HAP-1 (cell line): ENCODE data around the gene SMIM20.
"Not testable (repeated sequence)": the region's sequence is repeated elsewhere in the genome, so short reads cannot be mapped to it uniquely, and the experiment has no call there.

Experiments used
- DNase-seq, 2 experiments: peaks; one replicate each; pipeline ENCODE4 v3.0.0-alpha.2; 2016 to 2020; ENCODE audit warnings: low spot score in 2 of 2
- H3K27me3 ChIP-seq: fragments of 250-450 bp; sonication (Bioruptor Pico); 2 replicates; pipeline ENCODE4 v1.5.1; 2020; ENCODE audit warnings: low read depth, mild to moderate bottlenecking, moderate library complexity
- H3K36me3 ChIP-seq: fragments of 250-450 bp; sonication (Bioruptor Pico); replicated peaks from 2 replicates; pipeline ENCODE4 v1.5.1; 2020; ENCODE audit warnings: mild to moderate bottlenecking
- H3K4me1 ChIP-seq: fragments of 250-450 bp; sonication (Bioruptor Pico); 2 replicates; pipeline ENCODE4 v1.5.1; 2020; ENCODE audit warnings: mild to moderate bottlenecking
- H3K4me3 ChIP-seq: fragments of 250-450 bp; sonication (Bioruptor Pico); 2 replicates; pipeline ENCODE4 v1.5.1; 2020; ENCODE audit warnings: mild to moderate bottlenecking, moderate library complexity
- H3K9me3 ChIP-seq: fragments of 250-450 bp; sonication (Bioruptor Pico); 2 replicates; pipeline ENCODE4 v1.5.1; 2020; ENCODE audit warnings: mild to moderate bottlenecking, moderate library complexity
- in situ Hi-C: fragments of 300-500 bp; cut with MboI; formaldehyde crosslinking; loops from 3 replicates; pipeline ENCODE4 v1.14.3; 2020; ENCODE audit warnings: low sequenced_read_pairs, inconsistent platforms, mixed read lengths

SMIM20 gene

GRCh38 chr4:25913851-25914669 is at the start of gene SMIM20:
TSS of gene SMIM20 (plus strand) at chr4:25914220. CDS start at chr4:25914314, 94 bp downstream.
- H3K27me3 ChIP-seq = no peaks in the 10 kb centered on the region
- DNase-seq = peak; percentile 84 to 92

DNA sequence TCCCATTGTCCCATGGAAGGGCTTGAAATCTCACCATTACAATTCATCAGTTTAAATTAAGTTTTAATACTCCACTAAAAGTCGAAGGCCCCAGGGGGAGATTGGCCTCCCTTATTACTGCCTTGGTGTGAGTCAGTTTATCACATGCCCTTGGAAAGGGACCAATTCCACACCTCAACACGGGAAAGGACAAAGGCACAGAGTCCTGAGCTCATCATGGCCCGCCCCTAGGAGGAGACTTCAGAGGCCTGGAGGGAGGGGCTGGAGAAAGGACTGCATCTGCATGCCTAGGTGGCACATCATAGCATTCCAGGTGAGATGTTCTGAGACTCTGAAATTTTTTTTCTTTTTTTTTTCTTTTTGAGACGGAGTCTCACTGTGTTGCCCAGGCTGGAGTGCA is 48.4 kb upstream of the SMIM20 start:
- no peaks in the 10 kb centered on the region for H3K27me3 ChIP-seq
- H3K4me3 ChIP-seq = no peak overlapping the region
- no peaks in the 10 kb centered on the region for H3K9me3 ChIP-seq
- in situ Hi-C loops = no loop called here
- DNase-seq = peak; percentile 18 to 42
- H3K36me3 ChIP-seq = no peaks in the 10 kb centered on the region
- H3K4me1 ChIP-seq = peaks cover 16% of the 10 kb centered on the region

More at GRCh38 chr4:25913851-25914669, at the start of gene SMIM20:
- Histone ChIP-seq H3K4me1 (peaks cover 8% of the 10 kb centered on the region; the same call in 1 of the 2 replicates), H3K4me3 (peak within 1 kb of the TSS; percentile 62), H3K9me3 (no peaks in the 10 kb centered on the region), H3K36me3 (no peaks in the 10 kb centered on the region; the same call in 1 of the 2 replicates)
- in situ Hi-C loops = no loop called here

GRCh38 chr4:25866401-25866800 is 47.6 kb upstream of the SMIM20 start:
- H3K4me3 ChIP-seq, H3K27me3 ChIP-seq, DNase-seq, H3K9me3 ChIP-seq, H3K36me3 ChIP-seq, H3K4me1 ChIP-seq, in situ Hi-C loops: not testable (repeated sequence)

DNA sequence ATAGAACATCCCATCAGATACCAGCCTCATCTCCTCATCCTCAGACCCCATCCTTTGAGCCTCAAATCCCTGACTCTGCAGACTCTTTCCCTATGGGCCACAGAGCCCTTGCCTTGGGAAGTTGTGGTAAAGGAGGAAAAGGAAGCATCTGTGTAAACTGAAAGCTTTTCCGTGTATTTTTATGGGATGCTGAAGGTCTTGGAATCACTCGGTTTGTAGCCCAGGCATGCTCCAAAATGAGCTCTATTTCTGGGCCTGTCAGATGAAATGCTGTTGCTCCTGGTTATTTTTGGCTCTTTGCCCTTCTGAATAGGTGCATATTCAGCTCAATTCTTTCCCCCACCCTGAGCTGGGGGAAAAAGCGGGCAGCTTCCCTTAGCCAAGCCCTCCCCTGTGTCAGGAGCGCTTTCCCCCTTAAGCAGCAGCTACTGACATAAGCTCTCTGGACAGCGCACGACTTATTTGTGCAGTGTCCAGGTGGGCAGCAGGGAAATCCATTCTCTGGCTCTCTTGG is 46.2 kb upstream of the SMIM20 start:
- in situ Hi-C loops = no loop called here
- Histone ChIP-seq H3K36me3 (no peaks in the 10 kb centered on the region), H3K27me3 (no peaks in the 10 kb centered on the region), H3K4me3 (no peak overlapping the region), H3K9me3 (no peaks in the 10 kb centered on the region), H3K4me1 (peaks cover 3% of the 10 kb centered on the region; the same call in 1 of the 2 replicates)
- no peak for DNase-seq

DNA sequence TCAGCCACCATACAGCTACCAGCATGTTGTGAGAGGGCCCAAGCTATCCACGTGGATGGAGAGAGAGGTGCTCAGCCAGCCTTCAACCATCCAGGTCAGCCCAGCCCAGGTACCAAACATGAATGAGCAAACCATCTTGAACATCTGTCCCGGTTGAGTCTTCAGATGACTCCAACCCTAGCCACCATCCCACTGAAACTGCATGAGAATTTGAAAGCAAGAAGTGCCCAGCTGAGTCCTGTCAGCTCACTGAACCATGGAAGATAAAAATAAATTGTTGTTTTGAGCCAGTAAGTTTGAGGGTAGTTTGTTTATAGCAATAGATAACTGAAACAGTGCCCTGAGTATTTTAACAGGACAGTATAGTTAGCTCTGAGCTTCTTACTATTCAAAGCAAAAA is 43.9 kb upstream of the SMIM20 start:
- Histone ChIP-seq H3K27me3 (no peaks in the 10 kb centered on the region), H3K9me3 (no peaks in the 10 kb centered on the region), H3K4me3 (no peak overlapping the region), H3K4me1 (peaks cover 3% of the 10 kb centered on the region; the same call in 1 of the 2 replicates), H3K36me3 (no peaks in the 10 kb centered on the region)
- in situ Hi-C loops = no loop called here
- DNase-seq = no peak

GRCh38 chr4:25872851-25873631 is 41.0 kb upstream of the SMIM20 start:
- no peak overlapping the region for H3K4me3 ChIP-seq
- no peaks in the 10 kb centered on the region for H3K9me3 ChIP-seq
- H3K36me3 ChIP-seq = no peaks in the 10 kb centered on the region
- no peaks in the 10 kb centered on the region for H3K27me3 ChIP-seq
- DNase-seq = no peak
- H3K4me1 ChIP-seq = no peaks in the 10 kb centered on the region
- in situ Hi-C loops = no loop called here

- Histone ChIP-seq H3K36me3 (no peaks in the 10 kb centered on the region), H3K9me3 (no peaks in the 10 kb centered on the region), H3K4me3 (no peak overlapping the region), H3K4me1 (no peaks in the 10 kb centered on the region), H3K27me3 (no peaks in the 10 kb centered on the region)
- no peak for DNase-seq
- in situ Hi-C loops = no loop called here
Measured at GRCh38 chr4:25873632-25874129, 40.3 kb upstream of the SMIM20 start.

DNA sequence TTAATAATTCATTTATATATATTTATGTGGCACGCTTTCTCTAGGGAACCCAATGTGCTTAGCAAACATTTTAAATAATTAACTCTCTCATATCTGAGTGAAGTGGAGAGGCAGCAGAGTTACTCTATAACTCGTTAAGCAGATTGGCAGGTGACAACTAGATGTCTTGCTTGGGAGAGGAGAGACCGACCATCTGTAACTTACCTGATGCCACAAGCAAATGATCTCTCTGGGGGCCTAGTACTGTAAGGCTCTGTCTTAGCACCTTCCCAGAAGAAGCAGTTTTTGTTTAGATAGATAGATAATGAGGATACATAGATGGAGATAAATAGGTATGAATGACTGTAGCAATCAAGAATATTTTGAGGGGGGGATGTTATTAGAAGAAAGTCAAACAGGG is 39.4 kb upstream of the SMIM20 start:
- Histone ChIP-seq H3K27me3 (no peaks in the 10 kb centered on the region), H3K36me3 (no peaks in the 10 kb centered on the region), H3K9me3 (no peaks in the 10 kb centered on the region), H3K4me3 (no peak overlapping the region), H3K4me1 (no peaks in the 10 kb centered on the region)
- in situ Hi-C loops = no loop called here
- no peak for DNase-seq

DNA sequence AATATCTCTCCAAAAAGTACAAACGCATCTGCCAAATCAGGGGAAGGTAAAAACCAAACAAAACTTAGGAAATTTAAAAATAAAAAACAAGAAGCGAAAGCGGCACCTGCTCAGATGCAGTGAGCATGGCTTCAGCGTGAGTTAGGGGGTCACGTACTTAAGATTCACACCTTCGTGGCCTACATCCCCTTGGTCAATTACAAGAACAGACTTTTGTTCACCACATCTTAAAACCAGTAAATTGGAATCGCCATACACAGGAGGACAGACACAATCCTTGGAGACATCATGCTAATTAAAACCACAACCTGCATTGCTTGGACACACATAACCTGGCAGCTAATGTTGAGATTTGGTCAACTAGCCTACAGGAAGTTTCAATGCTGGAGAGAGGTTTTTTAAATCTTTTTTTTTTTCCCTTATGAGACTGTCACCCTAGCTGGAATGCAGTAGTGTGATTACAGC is 38.7 kb upstream of the SMIM20 start:
- DNase-seq = no peak
- Histone ChIP-seq H3K4me3 (no peak overlapping the region), H3K27me3 (no peaks in the 10 kb centered on the region), H3K9me3 (no peaks in the 10 kb centered on the region), H3K36me3 (no peaks in the 10 kb centered on the region), H3K4me1 (no peaks in the 10 kb centered on the region)
- in situ Hi-C loops = no loop called here

GRCh38 chr4:25878676-25879075 is 35.3 kb upstream of the SMIM20 start:
- Histone ChIP-seq H3K27me3 (peaks cover 4% of the 10 kb centered on the region; the same call in 1 of the 2 replicates), H3K9me3 (no peaks in the 10 kb centered on the region), H3K36me3 (no peaks in the 10 kb centered on the region), H3K4me1 (no peaks in the 10 kb centered on the region), H3K4me3 (no peak overlapping the region)
- in situ Hi-C loops = no loop called here
- no peak for DNase-seq

GRCh38 chr4:25879091-25879584 is 34.9 kb upstream of the SMIM20 start:
- H3K4me3 ChIP-seq = no peak overlapping the region
- in situ Hi-C loops = no loop called here

DNA sequence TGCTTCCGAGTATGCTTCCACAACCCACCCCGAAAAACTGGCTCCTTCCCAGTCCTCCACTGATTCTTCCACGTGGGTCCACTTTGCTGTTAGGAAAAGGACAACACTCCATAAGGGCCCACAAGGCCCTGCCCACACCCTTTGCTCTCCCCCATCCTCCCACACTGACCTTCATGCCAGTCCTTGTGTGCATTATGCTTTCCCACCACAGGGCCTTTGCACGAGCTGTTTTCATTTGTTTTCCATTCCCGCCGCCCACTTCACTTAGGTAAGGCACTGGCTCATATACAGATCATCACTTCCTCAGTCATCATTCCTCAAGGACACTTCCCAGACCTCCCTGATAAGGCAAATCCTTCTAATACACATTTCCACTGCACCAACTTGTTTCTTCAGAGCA is 34.4 kb upstream of the SMIM20 start:
- no peaks in the 10 kb centered on the region for H3K9me3 ChIP-seq
- in situ Hi-C loops = no loop called here
- no peak overlapping the region for H3K4me3 ChIP-seq
- H3K4me1 ChIP-seq = no peaks in the 10 kb centered on the region
- peaks cover 4% of the 10 kb centered on the region; the same call in 1 of the 2 replicates for H3K27me3 ChIP-seq
- DNase-seq = no peak
- no peaks in the 10 kb centered on the region for H3K36me3 ChIP-seq

More at GRCh38 chr4:25879091-25879584, 34.9 kb upstream of the SMIM20 start:
- no peak for DNase-seq
- H3K4me1 ChIP-seq = no peaks in the 10 kb centered on the region
- no peaks in the 10 kb centered on the region for H3K9me3 ChIP-seq
- no peaks in the 10 kb centered on the region for H3K36me3 ChIP-seq
- peaks cover 4% of the 10 kb centered on the region; the same call in 1 of the 2 replicates for H3K27me3 ChIP-seq

- Histone ChIP-seq H3K36me3 (no peaks in the 10 kb centered on the region), H3K4me1 (no peaks in the 10 kb centered on the region), H3K27me3 (peaks cover 4% of the 10 kb centered on the region; the same call in 1 of the 2 replicates), H3K4me3 (no peak overlapping the region), H3K9me3 (no peaks in the 10 kb centered on the region)
- in situ Hi-C loops = no loop called here
- no peak for DNase-seq
Measured at GRCh38 chr4:25879991-25880651, 33.9 kb upstream of the SMIM20 start.
